K562 (cell line): Measurements from ENCODE around the gene ST3GAL3. TPM values are rescaled to one million over a fixed set of nuclear protein-coding genes. Genes with fewer than 3 reads are reported as not detected.

Experiments
- BCL6 ChIP-seq: fragments of 250-450 bp; sonication (Bioruptor Pico); IDR thresholded peaks from 2 replicates; pipeline ENCODE4 v1.4.0; 2020
- BRF1 ChIP-seq: IDR thresholded peaks from 3 replicates; pipeline ENCODE4 v1.6.1; 2011; ENCODE audit warnings: borderline replicate concordance, mild to moderate bottlenecking; ENCODE audit not compliant: insufficient read length; ENCODE audit errors: extremely low read depth
- DMBX1 ChIP-seq: fragments of 250-450 bp; sonication (Bioruptor Pico); IDR thresholded peaks from 2 replicates; pipeline ENCODE4 v1.8.0; 2022; ENCODE audit warnings: inconsistent platforms, mild to moderate bottlenecking, moderate library complexity, borderline replicate concordance
- EP300 ChIP-seq: IDR thresholded peaks from 2 replicates; pipeline ENCODE4 v1.6.1; 2012; ENCODE audit warnings: low read length, improper control_type of control experiment
- ERF ChIP-seq: fragments of 450-650 bp; formaldehyde crosslinking; IDR thresholded peaks from 2 replicates; pipeline ENCODE4 v1.4.0; 2020; ENCODE audit warnings: mild to moderate bottlenecking, mixed read lengths
- JUND ChIP-seq, 2 experiments: IDR thresholded peaks; 2 replicates in 1 of 2; 3 replicates in 1 of 2; pipeline ENCODE4 v1.6.1; 2011; ENCODE audit warnings: borderline replicate concordance in 2 of 2, low read depth in 2 of 2, low read length in 2 of 2, improper control_type of control experiment in 1 of 2, missing biosample characterization in 1 of 2, missing genetic modification characterization in 1 of 2, missing genetic modification reagents in 1 of 2
- MAZ ChIP-seq, 2 experiments: fragments of 450-650 bp in 1 of 2; sonication (generic) in 1 of 2; formaldehyde crosslinking; IDR thresholded peaks in 1 of 2; conservative IDR thresholded peaks in 1 of 2; 2 replicates each; pipeline versions ENCODE4 v1.4.0 to v1.5.0; 2020; ENCODE audit warnings: mild to moderate bottlenecking in 1 of 2, missing genetic modification reagents in 1 of 2
- SNIP1 ChIP-seq: fragments of 450-650 bp; IDR thresholded peaks from 2 replicates; pipeline ENCODE4 v1.7.1; 2017; ENCODE audit warnings: low read depth, mild to moderate bottlenecking
- STAG1 ChIP-seq: sonication (generic); formaldehyde crosslinking; IDR thresholded peaks from 2 replicates; pipeline ENCODE4 v1.5.0; 2020; ENCODE audit warnings: missing genetic modification reagents, borderline replicate concordance
- TBP ChIP-seq: optimal IDR thresholded peaks from 2 replicates; pipeline ENCODE3; 2011; ENCODE audit warnings: low read depth, low read length, improper control_type of control experiment
- TCF7 ChIP-seq: sonication (generic); IDR thresholded peaks from 2 replicates; pipeline ENCODE4 v1.6.1; 2016; ENCODE audit warnings: antibody characterized with exemption, borderline replicate concordance
- ZNF589 ChIP-seq: fragments of 200-800 bp; sonication (Bioruptor generic); IDR thresholded peaks from 2 replicates; pipeline ENCODE4 v1.6.1; 2016; ENCODE audit warnings: low read depth, missing genetic modification characterization, missing compliant biosample characterization
- ZNF766 ChIP-seq: fragments of 200-800 bp; sonication (Bioruptor generic); conservative IDR thresholded peaks from 2 replicates; pipeline ENCODE4 v1.6.1; 2016; ENCODE audit warnings: missing genetic modification characterization, missing compliant biosample characterization
- polyA plus RNA-seq, 8 experiments: library from polyadenylated mRNA; depleted of rRNA in 4 of 8; stranded (reverse) in 5 of 8; unstranded in 3 of 8; fragments of >200 nt; fragmentation: Nextera tagmentation in 2 of 8; fragmentation: Illumina TruSeq in 1 of 8; extraction: Ambion mirVana in 2 of 8; extraction: Trizol in 1 of 8; gene quantifications; 2 replicates each; pipeline versions ENCODE4 v1.2.1 to v1.2.3, GENCODE V29; 2011 to 2014; ENCODE audit warnings: inconsistent platforms in 1 of 8, missing spikeins in 1 of 8
- total RNA-seq, 7 experiments: library from RNA; depleted of rRNA in 6 of 7; stranded (reverse); fragments of >200 nt in 6 of 7; fragmentation: Illumina TruSeq in 2 of 7; extraction: Trizol in 2 of 7; gene quantifications; 2 replicates each; pipeline versions ENCODE4 v1.2.1 to v1.2.3, GENCODE V29; 2011 to 2021; ENCODE audit warnings: low replicate concordance in 1 of 7
- TF ChIP-seq, protein P1 (sequence below): fragments of 200-800 bp; sonication (Bioruptor generic); IDR thresholded peaks from 2 replicates; pipeline ENCODE4 v1.6.1; 2017; ENCODE audit warnings: missing genetic modification characterization, missing compliant biosample characterization
- TF ChIP-seq, protein P2 (sequence below): IDR thresholded peaks from 2 replicates; pipeline ENCODE4 v1.6.1; 2014; ENCODE audit warnings: antibody characterized with exemption
- TF ChIP-seq, protein P3 (sequence below), 2 experiments: IDR thresholded peaks in 1 of 2; conservative IDR thresholded peaks in 1 of 2; 2 replicates each; pipeline ENCODE4 v1.6.1; 2016; ENCODE audit warnings: low read depth in 2 of 2, mild to moderate bottlenecking in 1 of 2, missing compliant biosample characterization in 1 of 2, missing genetic modification characterization in 1 of 2, moderate library complexity in 1 of 2
- TF ChIP-seq, protein P4 (sequence below): sonication (generic); formaldehyde crosslinking; IDR thresholded peaks from 2 replicates; pipeline ENCODE4 v1.8.1; 2023; ENCODE audit warnings: mild to moderate bottlenecking, missing genetic modification reagents

ST3GAL3 gene
- total and polyA plus RNA-seq, 9 of the 15 experiments (the other 6 are each of a cell fraction or from before 2014, with no cell fraction given): 1.2 to 18.9 (median 11.0) TPM

DNA sequence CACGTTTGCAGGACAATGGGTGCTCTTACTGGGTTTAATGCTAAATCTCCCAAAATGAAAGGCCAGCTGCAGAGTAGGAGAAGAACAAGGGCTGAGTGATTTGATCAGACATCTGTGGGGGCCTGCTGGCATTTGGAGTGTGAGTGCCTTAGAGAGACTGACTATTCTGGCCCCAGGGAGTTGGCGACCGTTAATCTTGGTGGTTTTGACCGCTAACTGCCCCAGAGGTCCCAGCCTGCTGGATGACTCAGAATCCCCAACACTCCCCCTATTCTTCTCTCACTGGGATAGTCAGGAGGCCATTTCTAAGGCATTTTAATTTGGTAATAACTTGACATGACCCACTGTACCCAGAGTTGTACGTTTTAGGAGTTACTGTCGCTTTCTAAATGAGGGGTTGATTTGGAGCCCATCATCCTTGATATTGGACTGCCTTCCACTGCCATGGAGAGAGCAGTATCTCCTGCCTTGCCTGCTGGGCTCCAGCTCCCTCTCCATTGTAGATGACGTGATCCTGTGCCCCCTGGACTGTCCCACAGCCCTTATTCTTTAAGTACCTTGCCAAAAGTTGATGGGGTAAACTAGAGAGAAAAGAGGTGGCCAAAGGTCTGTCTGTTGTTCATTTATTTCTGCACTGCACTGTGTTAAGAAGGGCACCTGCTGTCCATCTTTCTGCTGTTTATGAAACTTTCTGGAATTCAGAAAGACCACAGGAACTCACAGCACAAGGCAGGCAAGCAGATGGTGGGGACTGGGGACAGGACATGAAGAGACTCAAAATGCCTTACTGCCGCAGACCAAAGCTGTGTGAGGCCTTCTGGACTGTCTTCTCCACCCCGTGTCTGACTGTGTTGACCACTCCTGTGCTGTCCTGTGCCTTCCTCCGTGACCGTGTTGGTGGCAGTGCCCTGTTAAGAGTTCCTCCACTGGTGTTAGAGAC, 128.0 kb downstream of the ST3GAL3 start (continued):
- TF ChIP-seq STAG1 (CRISPR knock-in tag): no peak
- TF ChIP-seq JUND (IDR thresholded peaks at IDR 0.05; ENCODE audit: borderline replicate concordance, low read depth, low read length): peak; percentile 98
- peak; percentile 93; the same call in 2 of the 3 replicates for TF ChIP-seq JUND (tag; IDR thresholded peaks at IDR 0.05; ENCODE audit: borderline replicate concordance, low read depth, low read length)
- TF ChIP-seq TBP: no peak
- 0 out of 2 replicates have a peak, but pooled peaks have one; percentile 54 for TF ChIP-seq TCF7
- TF ChIP-seq ZNF766 (CRISPR knock-in tag): peak; percentile 60
- TF ChIP-seq, protein P1, sequence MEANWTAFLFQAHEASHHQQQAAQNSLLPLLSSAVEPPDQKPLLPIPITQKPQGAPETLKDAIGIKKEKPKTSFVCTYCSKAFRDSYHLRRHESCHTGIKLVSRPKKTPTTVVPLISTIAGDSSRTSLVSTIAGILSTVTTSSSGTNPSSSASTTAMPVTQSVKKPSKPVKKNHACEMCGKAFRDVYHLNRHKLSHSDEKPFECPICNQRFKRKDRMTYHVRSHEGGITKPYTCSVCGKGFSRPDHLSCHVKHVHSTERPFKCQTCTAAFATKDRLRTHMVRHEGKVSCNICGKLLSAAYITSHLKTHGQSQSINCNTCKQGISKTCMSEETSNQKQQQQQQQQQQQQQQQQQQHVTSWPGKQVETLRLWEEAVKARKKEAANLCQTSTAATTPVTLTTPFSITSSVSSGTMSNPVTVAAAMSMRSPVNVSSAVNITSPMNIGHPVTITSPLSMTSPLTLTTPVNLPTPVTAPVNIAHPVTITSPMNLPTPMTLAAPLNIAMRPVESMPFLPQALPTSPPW (CRISPR knock-in tag): peak; percentile 88
- TF ChIP-seq ZNF589: peak; percentile 62
- peak; percentile 93 for TF ChIP-seq EP300
- 0 out of 2 replicates have a peak, but pooled peaks have one; percentile 5 for TF ChIP-seq BCL6 (CRISPR knock-in tag)
- peak; percentile 27; the same call in 1 of the 2 replicates for TF ChIP-seq DMBX1 (CRISPR knock-in tag)
- no peak for TF ChIP-seq BRF1
- TF ChIP-seq, protein P2, sequence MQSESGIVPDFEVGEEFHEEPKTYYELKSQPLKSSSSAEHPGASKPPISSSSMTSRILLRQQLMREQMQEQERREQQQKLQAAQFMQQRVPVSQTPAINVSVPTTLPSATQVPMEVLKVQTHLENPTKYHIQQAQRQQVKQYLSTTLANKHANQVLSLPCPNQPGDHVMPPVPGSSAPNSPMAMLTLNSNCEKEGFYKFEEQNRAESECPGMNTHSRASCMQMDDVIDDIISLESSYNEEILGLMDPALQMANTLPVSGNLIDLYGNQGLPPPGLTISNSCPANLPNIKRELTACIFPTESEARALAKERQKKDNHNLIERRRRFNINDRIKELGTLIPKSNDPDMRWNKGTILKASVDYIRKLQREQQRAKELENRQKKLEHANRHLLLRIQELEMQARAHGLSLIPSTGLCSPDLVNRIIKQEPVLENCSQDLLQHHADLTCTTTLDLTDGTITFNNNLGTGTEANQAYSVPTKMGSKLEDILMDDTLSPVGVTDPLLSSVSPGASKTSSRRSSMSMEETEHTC: no peak
- peak; percentile 85; the same call in 1 of the 2 replicates for TF ChIP-seq ERF (CRISPR knock-in tag)
- TF ChIP-seq, protein P3, sequence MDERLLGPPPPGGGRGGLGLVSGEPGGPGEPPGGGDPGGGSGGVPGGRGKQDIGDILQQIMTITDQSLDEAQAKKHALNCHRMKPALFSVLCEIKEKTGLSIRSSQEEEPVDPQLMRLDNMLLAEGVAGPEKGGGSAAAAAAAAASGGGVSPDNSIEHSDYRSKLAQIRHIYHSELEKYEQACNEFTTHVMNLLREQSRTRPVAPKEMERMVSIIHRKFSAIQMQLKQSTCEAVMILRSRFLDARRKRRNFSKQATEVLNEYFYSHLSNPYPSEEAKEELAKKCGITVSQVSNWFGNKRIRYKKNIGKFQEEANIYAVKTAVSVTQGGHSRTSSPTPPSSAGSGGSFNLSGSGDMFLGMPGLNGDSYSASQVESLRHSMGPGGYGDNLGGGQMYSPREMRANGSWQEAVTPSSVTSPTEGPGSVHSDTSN (CRISPR knock-in tag; IDR thresholded peaks at IDR 0.05; ENCODE audit: low read depth): no peak
- TF ChIP-seq, protein P3 (tag; conservative IDR thresholded peaks at IDR 0.05; ENCODE audit: low read depth): peak; percentile 36; the same call in 1 of the 2 replicates
- TF ChIP-seq, protein P4, sequence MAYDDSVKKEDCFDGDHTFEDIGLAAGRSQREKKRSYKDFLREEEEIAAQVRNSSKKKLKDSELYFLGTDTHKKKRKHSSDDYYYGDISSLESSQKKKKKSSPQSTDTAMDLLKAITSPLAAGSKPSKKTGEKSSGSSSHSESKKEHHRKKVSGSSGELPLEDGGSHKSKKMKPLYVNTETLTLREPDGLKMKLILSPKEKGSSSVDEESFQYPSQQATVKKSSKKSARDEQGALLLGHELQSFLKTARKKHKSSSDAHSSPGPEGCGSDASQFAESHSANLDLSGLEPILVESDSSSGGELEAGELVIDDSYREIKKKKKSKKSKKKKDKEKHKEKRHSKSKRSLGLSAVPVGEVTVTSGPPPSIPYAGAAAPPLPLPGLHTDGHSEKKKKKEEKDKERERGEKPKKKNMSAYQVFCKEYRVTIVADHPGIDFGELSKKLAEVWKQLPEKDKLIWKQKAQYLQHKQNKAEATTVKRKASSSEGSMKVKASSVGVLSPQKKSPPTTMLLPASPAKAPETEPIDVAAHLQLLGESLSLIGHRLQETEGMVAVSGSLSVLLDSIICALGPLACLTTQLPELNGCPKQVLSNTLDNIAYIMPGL (CRISPR knock-in tag): 0 out of 2 replicates have a peak, but pooled peaks have one; percentile 17
- TF ChIP-seq MAZ (CRISPR knock-in tag; conservative IDR thresholded peaks at IDR 0.05 in 1 of 2, IDR thresholded peaks at IDR 0.05 in 1 of 2): peak in 1 of 2 experiments; percentile 62; a peak in 3 of 4 replicates
- no peak for TF ChIP-seq SNIP1
